Esophagus muscularis mucosa (tissue), 3 donors: Measurements from ENCODE around the gene PDGFD.

Experiments used
- CTCF ChIP-seq, 3 experiments: fragments of 200-600 bp in 2 of 3; fragments of 450-650 bp in 1 of 3; sonication (generic) in 2 of 3; IDR thresholded peaks; one replicate each; pipeline ENCODE4 v1.5.1; 2017 to 2019; ENCODE audit warnings: antibody characterized with exemption in 3 of 3, mild to moderate bottlenecking in 2 of 3, moderate library complexity in 1 of 3
- EP300 ChIP-seq: sonication (generic); formaldehyde crosslinking; IDR thresholded peaks from one replicate; pipeline ENCODE4 v1.6.1; 2017; ENCODE audit warnings: antibody characterized with exemption

- no peak for TF ChIP-seq CTCF (IDR thresholded peaks at IDR 0.05)
- no peak for TF ChIP-seq EP300
These were observed 106.0 kb downstream of the PDGFD start for GRCh38 chr11:104057908-104058307.
